ENCODE results near the gene SEMA3A.

GRCh38 chr7:84091318-84091717 lies 103.3 kb downstream of the SEMA3A start:
- TF ChIP-seq RAD21 (conservative IDR thresholded peaks at IDR 0.05) (no peak), POLR2AphosphoS5 (IDR thresholded peaks at IDR 0.05) (no peak), CTCF (IDR thresholded peaks at IDR 0.05; ENCODE audit: poor library complexity, severe bottlenecking) (no peak), EZH2 (IDR thresholded peaks at IDR 0.05; ENCODE audit: borderline replicate concordance, insufficient read depth, low read length, poor library complexity, severe bottlenecking) (no peak), REST (IDR thresholded peaks at IDR 0.05; ENCODE audit: borderline replicate concordance) (no peak), MXI1 (conservative IDR thresholded peaks at IDR 0.05; ENCODE audit: poor library complexity, severe bottlenecking) (no peak), TAF1 (IDR thresholded peaks at IDR 0.05; ENCODE audit: low read depth) (no peak), EP300 (conservative IDR thresholded peaks at IDR 0.05; ENCODE audit: poor library complexity, severe bottlenecking) (no peak), SMC3 (conservative IDR thresholded peaks at IDR 0.05; ENCODE audit: poor library complexity) (no peak)

Measured in neural cell (in vitro differentiated cells).